ENCODE measurements around the gene RIPPLY3.

DNA sequence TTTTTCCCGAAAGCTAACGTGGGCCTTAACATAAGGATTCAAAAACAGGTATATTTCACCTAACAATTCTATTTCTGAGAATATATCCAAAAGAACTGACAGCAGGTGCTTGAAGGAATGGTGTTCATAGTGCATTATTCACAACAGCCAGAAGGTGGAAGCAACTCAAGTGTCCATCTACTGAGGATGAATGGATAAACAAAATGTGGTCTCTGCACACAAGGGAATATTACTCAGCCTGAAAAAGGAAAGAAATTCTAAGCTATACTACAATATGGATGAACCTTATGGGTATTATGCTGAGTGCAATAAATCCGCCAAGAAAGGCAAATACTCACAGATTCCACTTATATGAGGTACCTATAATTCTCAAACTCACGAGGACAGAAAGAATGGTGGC is 6.1 kb upstream of the RIPPLY3 start:
- no peak for TF ChIP-seq CTCF (IDR thresholded peaks at IDR 0.05 in 4 of 5, conservative IDR thresholded peaks at IDR 0.05 in 1 of 5)
- TF ChIP-seq POLR2A (IDR thresholded peaks at IDR 0.05): no peak
